ENCODE measurements around the gene SGCA. TPM values are rescaled to one million over a fixed set of nuclear protein-coding genes. Genes with fewer than 3 reads are reported as not detected.

SGCA gene
- total RNA-seq, 2 experiments from 2014 or later: 0.34 TPM; not detected in 1

DNA sequence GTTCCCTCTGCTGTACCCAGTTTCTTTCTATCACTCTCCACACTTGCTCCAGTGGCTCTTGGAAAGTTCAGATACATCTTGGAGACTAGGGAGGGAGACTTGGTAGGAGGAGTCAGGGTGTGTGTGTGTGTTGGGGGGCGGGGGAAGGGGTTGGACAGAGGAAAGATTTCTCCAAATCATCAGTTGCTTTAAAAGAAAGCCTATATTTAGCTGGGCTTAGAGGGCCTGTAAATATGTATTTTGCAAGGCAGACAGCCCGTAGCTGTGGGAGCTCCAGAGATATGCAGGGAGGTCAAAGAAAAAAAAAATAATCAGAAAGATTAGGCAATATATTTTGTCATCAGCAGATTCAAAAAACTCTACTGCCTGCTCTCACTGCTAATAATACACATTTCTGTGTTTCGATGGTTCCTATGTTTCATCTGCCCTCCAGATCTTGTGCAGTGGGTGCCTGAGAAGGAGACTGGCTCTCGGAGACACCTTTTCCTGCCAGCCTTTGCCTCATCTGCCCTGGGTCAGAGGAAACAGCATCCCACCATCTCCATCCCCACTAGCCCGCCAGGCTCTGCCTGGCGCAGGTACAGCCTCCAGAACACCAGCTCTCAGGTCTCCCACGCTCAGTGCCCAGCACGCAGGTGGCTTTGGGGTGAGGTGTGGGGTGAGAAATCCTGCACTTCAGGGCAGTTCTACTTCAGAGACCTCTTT is 10.5 kb upstream of the SGCA start:
- Mint-ChIP-seq H3K36me3 (ENCODE audit: low read depth) (no peaks in the 10 kb centered on the region), H3K27me3 (no peaks in the 10 kb centered on the region), H3K4me1 (ENCODE audit: low read depth) (peaks cover 36% of the 10 kb centered on the region), H3K27ac (no peak overlapping the region), H3K4me3 (no peak overlapping the region), H3K9me3 (no peaks in the 10 kb centered on the region)
- POLR2A ChIA-PET: no interaction called here
- intact Hi-C loops (cut with micrococcal nuclease): no loop called here
- no peak for ATAC-seq
- DNase-seq: no peak
- TF ChIP-seq, protein P1, sequence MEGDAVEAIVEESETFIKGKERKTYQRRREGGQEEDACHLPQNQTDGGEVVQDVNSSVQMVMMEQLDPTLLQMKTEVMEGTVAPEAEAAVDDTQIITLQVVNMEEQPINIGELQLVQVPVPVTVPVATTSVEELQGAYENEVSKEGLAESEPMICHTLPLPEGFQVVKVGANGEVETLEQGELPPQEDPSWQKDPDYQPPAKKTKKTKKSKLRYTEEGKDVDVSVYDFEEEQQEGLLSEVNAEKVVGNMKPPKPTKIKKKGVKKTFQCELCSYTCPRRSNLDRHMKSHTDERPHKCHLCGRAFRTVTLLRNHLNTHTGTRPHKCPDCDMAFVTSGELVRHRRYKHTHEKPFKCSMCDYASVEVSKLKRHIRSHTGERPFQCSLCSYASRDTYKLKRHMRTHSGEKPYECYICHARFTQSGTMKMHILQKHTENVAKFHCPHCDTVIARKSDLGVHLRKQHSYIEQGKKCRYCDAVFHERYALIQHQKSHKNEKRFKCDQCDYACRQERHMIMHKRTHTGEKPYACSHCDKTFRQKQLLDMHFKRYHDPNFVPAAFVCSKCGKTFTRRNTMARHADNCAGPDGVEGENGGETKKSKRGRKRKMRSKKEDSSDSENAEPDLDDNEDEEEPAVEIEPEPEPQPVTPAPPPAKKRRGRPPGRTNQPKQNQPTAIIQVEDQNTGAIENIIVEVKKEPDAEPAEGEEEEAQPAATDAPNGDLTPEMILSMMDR (IDR thresholded peaks at IDR 0.05): no peak
- CTCF ChIA-PET: interaction anchor here (1.2 to 9.6 kb wide), 5 partner anchors 15 to 62 kb away, joined by 3 to 49 read pairs (median 4); partner anchors contain the start of gene PDK2

DNA sequence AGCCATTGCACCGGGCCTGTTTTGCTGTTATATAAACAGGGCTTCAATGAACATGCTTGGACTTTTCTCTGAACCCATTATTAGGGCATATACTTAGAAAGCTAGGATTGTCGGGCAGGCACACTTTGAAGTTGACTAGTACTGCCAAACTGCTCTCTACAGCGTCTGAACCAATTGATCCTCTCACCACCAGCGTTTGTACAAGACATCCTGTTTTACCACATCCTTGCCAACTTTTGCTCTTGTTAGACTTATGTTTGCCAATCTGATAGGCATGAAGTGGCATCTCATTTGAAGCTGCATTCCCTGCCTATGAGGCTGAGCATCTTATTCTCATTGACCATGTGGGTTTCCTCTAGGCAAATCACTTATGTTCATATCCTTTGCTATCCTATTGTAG is 7.9 kb upstream of the SGCA start:
- no peaks in the 10 kb centered on the region for H3K9me3 Mint-ChIP-seq
- ATAC-seq (no peak), DNase-seq (no peak)
- H3K36me3 Mint-ChIP-seq (ENCODE audit: low read depth): no peaks in the 10 kb centered on the region
- ChIA-PET POLR2A (interaction anchor here (1.6 kb wide), 1 partner anchor 10 kb away, joined by 5 read pairs; no protein-coding TSS in a partner anchor), CTCF (interaction anchor here (0.8 to 2.2 kb wide), 6 partner anchors 8 to 64 kb away, joined by 3 to 10 read pairs (median 6); partner anchors contain the start of gene PPP1R9B)
- H3K4me1 Mint-ChIP-seq (ENCODE audit: low read depth): peaks cover 46% of the 10 kb centered on the region
- no peaks in the 10 kb centered on the region for H3K27me3 Mint-ChIP-seq
- intact Hi-C loops (cut with micrococcal nuclease): no loop called here
- no peak overlapping the region for H3K27ac Mint-ChIP-seq
- TF ChIP-seq, protein P1 (IDR thresholded peaks at IDR 0.05): no peak
- H3K4me3 Mint-ChIP-seq: no peak overlapping the region

DNA sequence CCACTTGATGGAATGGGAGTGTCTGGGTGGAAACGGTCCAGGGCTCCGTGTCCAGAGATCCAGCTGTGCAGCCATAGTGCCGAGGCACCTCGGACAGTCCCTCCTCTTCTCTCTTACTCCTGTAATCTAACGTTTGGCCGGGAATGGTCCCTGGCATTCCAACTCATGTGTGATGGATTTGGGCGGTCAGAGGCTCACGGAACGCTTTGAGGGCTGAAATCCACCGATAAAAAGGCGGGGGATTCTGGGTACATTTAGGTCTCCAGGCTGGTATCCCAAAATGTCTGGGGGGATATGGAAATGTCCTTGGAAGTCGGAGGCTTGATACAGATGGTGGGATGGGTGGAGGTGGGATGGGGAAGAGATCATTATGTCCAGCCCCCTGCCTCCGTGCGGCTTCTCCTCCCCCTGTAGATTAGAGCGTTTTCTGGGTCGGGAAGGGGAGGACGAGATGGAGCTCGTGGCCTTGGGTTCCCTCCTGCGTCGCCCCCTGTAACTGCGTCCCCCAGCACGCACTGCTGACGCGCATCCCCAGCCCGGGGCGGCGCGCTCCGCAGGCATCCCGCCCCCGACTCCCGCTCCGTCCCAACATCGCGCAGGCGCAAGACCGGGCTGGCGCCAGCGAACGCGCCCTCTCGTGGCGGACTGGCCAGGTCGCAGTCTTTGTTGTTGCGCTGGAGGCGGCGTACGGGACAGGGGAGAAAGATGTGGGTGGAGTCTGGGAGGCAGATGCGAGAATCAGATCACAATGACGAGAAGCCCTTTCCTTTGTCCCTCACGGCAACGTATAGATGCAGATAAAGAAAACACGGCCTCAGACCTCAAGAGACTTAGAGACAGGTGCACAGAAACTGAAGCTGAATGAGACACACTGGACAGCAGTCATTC is 4.5 kb upstream of the SGCA start:
- POLR2A ChIA-PET: interaction anchor here (0.8 to 2.8 kb wide), 12 partner anchors 12 to 185 kb away, joined by 3 to 64 read pairs (median 4); partner anchors contain the start of genes PPP1R9B and XYLT2
- TF ChIP-seq, protein P1 (IDR thresholded peaks at IDR 0.05): peak; percentile 84
- peak overlapping the region; percentile 97 for H3K27ac Mint-ChIP-seq

DNA sequence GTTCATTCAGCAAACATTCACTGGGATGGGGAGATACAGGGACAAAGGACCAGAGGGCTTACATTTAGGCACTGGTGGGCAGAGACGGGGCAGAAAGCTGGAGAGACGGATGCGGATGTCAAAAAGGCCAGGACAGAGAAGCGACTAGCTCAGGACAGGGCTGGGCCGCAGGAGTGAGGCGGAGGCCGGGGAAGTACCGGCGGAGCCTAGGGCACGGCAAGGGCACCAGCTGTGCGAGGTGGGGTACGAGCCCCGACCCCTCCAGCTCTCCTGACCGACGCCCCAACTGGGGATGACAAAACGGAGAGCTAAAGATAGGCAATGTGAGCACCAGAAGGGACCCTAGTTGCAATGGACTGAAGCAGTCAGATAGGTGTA is 3.9 kb upstream of the SGCA start:
- Mint-ChIP-seq H3K27me3 (no peaks in the 10 kb centered on the region), H3K9me3 (no peaks in the 10 kb centered on the region), H3K4me3 (peak overlapping the region; percentile 65), H3K4me1 (ENCODE audit: low read depth) (peaks cover 44% of the 10 kb centered on the region), H3K36me3 (ENCODE audit: low read depth) (no peaks in the 10 kb centered on the region), H3K27ac (peak overlapping the region; percentile 97)
- POLR2A ChIA-PET: interaction anchor here (0.8 to 2.8 kb wide), 10 partner anchors 12 to 184 kb away, joined by 3 to 64 read pairs (median 5); partner anchors contain the start of genes PPP1R9B and XYLT2
- DNase-seq (no peak), ATAC-seq (no peak)
- CTCF ChIA-PET: interaction anchor here (0.8 to 2.8 kb wide), 24 partner anchors 8 to 235 kb away, joined by 3 to 102 read pairs (median 5); partner anchors contain the start of genes COL1A1, LRRC59, PDK2 and PPP1R9B
- intact Hi-C loops (cut with micrococcal nuclease): loop anchor here (10.0 kb wide), 1 partner anchor 47 kb away; no protein-coding TSS in a partner anchor
- TF ChIP-seq, protein P1 (IDR thresholded peaks at IDR 0.05): no peak

More for the DNA sequence above, 4.5 kb upstream of the SGCA start:
- Mint-ChIP-seq H3K4me1 (ENCODE audit: low read depth) (peaks cover 44% of the 10 kb centered on the region), H3K27me3 (no peaks in the 10 kb centered on the region), H3K9me3 (no peaks in the 10 kb centered on the region), H3K36me3 (ENCODE audit: low read depth) (no peaks in the 10 kb centered on the region), H3K4me3 (peak overlapping the region; percentile 65)
- intact Hi-C loops (cut with micrococcal nuclease): loop anchor here (10.0 kb wide), 1 partner anchor 46 kb away; no protein-coding TSS in a partner anchor
- peak; percentile 92 for ATAC-seq
- CTCF ChIA-PET: interaction anchor here (0.8 to 2.8 kb wide), 27 partner anchors 9 to 236 kb away, joined by 3 to 102 read pairs (median 5); partner anchors contain the start of genes COL1A1, LRRC59, PDK2 and PPP1R9B
- DNase-seq: peak; percentile 96
